GM19043 (cell line): ENCODE results near the gene CAND1.

Source experiments
- ATAC-seq: cut with Tn5 transposase; IDR thresholded peaks from one replicate; pipeline ENCODE4 v1.9.1; 2021; ENCODE audit warnings: low read depth; ENCODE audit not compliant: unreplicated experiment

CAND1 gene

GRCh38 chr12:67268896-67269632 lies at the start of gene CAND1:
TSS of gene CAND1 (plus strand) at chr12:67269358. CDS start at chr12:67269718, 360 bp downstream.
- peak; percentile 67 for ATAC-seq

GRCh38 chr12:67220065-67220464 lies 49.1 kb upstream of the CAND1 start:
- ATAC-seq = no peak

- ATAC-seq = no peak
These were observed 46.9 kb upstream of the CAND1 start for GRCh38 chr12:67222302-67222701.

- ATAC-seq = no peak
These were observed 45.9 kb upstream of the CAND1 start for GRCh38 chr12:67223225-67223624.

- ATAC-seq = no peak
These were observed 31.9 kb upstream of the CAND1 start for GRCh38 chr12:67237231-67237630.

GRCh38 chr12:67239061-67239460 lies 30.1 kb upstream of the CAND1 start:
- ATAC-seq = no peak

GRCh38 chr12:67241482-67241881 lies 27.7 kb upstream of the CAND1 start:
- ATAC-seq = no peak

GRCh38 chr12:67243260-67243659 lies 25.9 kb upstream of the CAND1 start:
- no peak for ATAC-seq

- no peak for ATAC-seq
These were observed 23.6 kb upstream of the CAND1 start for GRCh38 chr12:67245571-67245970.

- no peak for ATAC-seq
These were observed 18.1 kb upstream of the CAND1 start for GRCh38 chr12:67251012-67251411.

GRCh38 chr12:67254372-67255026 lies 14.7 kb upstream of the CAND1 start:
- no peak for ATAC-seq

GRCh38 chr12:67256649-67257048 lies 12.5 kb upstream of the CAND1 start:
- ATAC-seq = no peak

- ATAC-seq = no peak
These were observed 5.7 kb upstream of the CAND1 start for GRCh38 chr12:67263471-67263870.

- ATAC-seq = peak; percentile 72
These were observed 743 bp upstream of the CAND1 start for GRCh38 chr12:67268335-67268895.

- peak; percentile 0 for ATAC-seq
These were observed 745 bp downstream of the CAND1 start for GRCh38 chr12:67269633-67270573.

- ATAC-seq = no peak
These were observed 1.5 kb downstream of the CAND1 start for GRCh38 chr12:67270622-67271021.

GRCh38 chr12:67271976-67272375 lies 2.8 kb downstream of the CAND1 start:
- ATAC-seq = no peak

- ATAC-seq = no peak
These were observed 5.0 kb downstream of the CAND1 start for GRCh38 chr12:67274186-67274585.

- ATAC-seq = no peak
These were observed 6.3 kb downstream of the CAND1 start for GRCh38 chr12:67275380-67275913.

GRCh38 chr12:67276421-67276820 lies 7.3 kb downstream of the CAND1 start:
- ATAC-seq = no peak
